ENCODE results near the gene EFCAB6.

Gene EFCAB6

DNA sequence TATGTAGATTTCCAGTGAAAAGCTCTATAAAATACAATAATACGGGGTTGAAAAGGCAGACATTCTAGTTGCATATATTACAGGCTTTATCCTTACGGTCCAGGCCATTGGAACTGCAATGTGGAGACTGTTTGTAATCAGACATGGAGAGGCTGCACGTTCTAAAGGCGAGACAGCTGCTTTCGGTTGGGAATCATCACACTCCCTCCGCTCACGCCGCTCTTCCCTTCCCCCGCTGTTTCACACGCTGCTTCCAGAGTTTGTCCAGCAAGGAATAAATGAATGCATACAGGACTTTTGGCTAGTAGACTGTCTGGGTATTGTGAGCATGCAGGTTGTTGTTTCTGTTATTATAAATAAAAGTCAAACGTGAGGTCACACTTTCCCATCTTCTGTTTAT lies 13.5 kb upstream of the EFCAB6 start:
- peaks cover 2% of the 10 kb centered on the region for H3K79me1 ChIP-seq (ENCODE audit: low read depth, low read length)
- H3K9me3 ChIP-seq (replicated peaks in 1 of 2; ENCODE audit: control insufficient read depth in 2 of 2, insufficient read depth in 1 of 2, low read depth in 1 of 2, low read length in 2 of 2): peaks cover 0 to 7% of the 10 kb centered on the region in 2 donors
- WGBS, 2 donors (ENCODE audit: extremely low coverage in 2 of 2, insufficient read length in 2 of 2, insufficient replicate concordance in 1 of 2): no CpG with 5 or more reads among the region's 11 CpGs
- no peak for DNase-seq (ENCODE audit: low spot score)
- H3K27me3 ChIP-seq (ENCODE audit: control insufficient read depth in 3 of 3, insufficient read depth in 3 of 3, low read depth in 1 of 3, low read length in 3 of 3): no peaks in the 10 kb centered on the region
- no peak overlapping the region for H3K9ac ChIP-seq (ENCODE audit: low read depth, low read length, poor library complexity)
- H3K4me3 ChIP-seq (ENCODE audit: low read length in 2 of 2): no peak overlapping the region
- no peak overlapping the region for H4K91ac ChIP-seq (ENCODE audit: low read depth, low read length, poor library complexity)
- no peak overlapping the region for H2AFZ ChIP-seq (ENCODE audit: low read length)
- H2BK12ac ChIP-seq (ENCODE audit: low read length): no peak overlapping the region
- H3K27ac ChIP-seq (replicated peaks; ENCODE audit: low read length): no peak overlapping the region
- H3K4me2 ChIP-seq (ENCODE audit: insufficient read depth, low read length, poor library complexity, severe bottlenecking): no peak overlapping the region
- peaks cover 19 to 20% of the 10 kb centered on the region in 2 donors for H3K4me1 ChIP-seq (ENCODE audit: control insufficient read depth in 2 of 2, insufficient read depth in 1 of 2, low read depth in 1 of 2, low read length in 2 of 2)
- H2BK120ac ChIP-seq (ENCODE audit: low read depth, low read length): no peak overlapping the region
- no peak overlapping the region for H3K14ac ChIP-seq (ENCODE audit: low read length)
- H3K36me3 ChIP-seq (replicated peaks in 1 of 2; ENCODE audit: control insufficient read depth in 2 of 2, insufficient read depth in 2 of 2, low read length in 2 of 2): peaks cover 2 to 44% of the 10 kb centered on the region in 2 donors
- H3K18ac ChIP-seq (ENCODE audit: low read length): no peak overlapping the region
- no peak overlapping the region for H4K8ac ChIP-seq (ENCODE audit: low read depth, low read length)
- no peak overlapping the region for H2BK15ac ChIP-seq (ENCODE audit: low read length)
- H3K4ac ChIP-seq (ENCODE audit: low read length): no peak overlapping the region
- H2BK5ac ChIP-seq (ENCODE audit: low read length): no peak overlapping the region
- H2AK5ac ChIP-seq (ENCODE audit: low read depth, low read length): no peak overlapping the region
- H3K23ac ChIP-seq (ENCODE audit: low read depth, low read length, poor library complexity): no peak overlapping the region

DNA sequence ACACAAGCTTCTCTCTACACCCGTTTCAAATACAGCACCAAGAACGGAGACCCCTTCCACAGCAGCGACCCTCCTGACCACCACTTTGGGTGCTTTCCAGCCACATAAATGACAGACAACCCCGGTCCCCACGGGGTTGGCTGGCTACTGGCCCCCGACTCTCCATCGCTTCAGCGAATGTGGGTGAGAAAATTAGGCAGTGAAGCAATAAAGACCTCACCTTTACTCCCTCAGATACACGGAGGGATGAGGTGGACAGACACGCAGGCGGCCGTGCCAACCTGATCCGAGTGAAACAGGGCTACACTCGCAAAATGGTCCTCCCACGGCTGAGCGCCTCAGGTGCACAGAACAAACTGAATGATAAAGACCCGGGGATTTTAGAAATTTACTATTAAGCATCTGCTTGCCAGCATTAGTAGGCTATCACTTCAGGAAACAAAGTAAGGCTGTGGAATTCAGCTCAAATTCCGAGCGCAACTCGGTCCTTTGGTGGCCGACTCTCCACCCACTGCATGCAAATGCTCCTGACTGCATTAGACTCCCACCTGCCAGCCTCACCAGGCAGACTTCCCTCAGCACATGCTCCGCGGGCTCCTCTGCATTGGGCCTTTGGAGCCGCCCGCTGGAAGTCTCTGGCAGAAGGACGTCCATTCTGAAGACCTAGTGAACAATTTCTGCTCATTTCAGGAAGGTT lies 12.8 kb upstream of the EFCAB6 start:
- peaks cover 0 to 9% of the 10 kb centered on the region in 2 donors for H3K9me3 ChIP-seq (replicated peaks in 1 of 2; ENCODE audit: control insufficient read depth in 2 of 2, insufficient read depth in 1 of 2, low read depth in 1 of 2, low read length in 2 of 2)
- H3K14ac ChIP-seq (ENCODE audit: low read length): no peak overlapping the region
- no peak overlapping the region for H3K23ac ChIP-seq (ENCODE audit: low read depth, low read length, poor library complexity)
- H3K27me3 ChIP-seq (ENCODE audit: control insufficient read depth in 3 of 3, insufficient read depth in 3 of 3, low read depth in 1 of 3, low read length in 3 of 3): no peaks in the 10 kb centered on the region
- peaks cover 20% of the 10 kb centered on the region in 2 donors for H3K4me1 ChIP-seq (ENCODE audit: control insufficient read depth in 2 of 2, insufficient read depth in 1 of 2, low read depth in 1 of 2, low read length in 2 of 2)
- H2AK5ac ChIP-seq (ENCODE audit: low read depth, low read length): peak overlapping the region; percentile 24
- no peak overlapping the region for H3K9ac ChIP-seq (ENCODE audit: low read depth, low read length, poor library complexity)
- H2BK12ac ChIP-seq (ENCODE audit: low read length): no peak overlapping the region
- no peak overlapping the region for H2BK15ac ChIP-seq (ENCODE audit: low read length)
- DNase-seq (ENCODE audit: low spot score): no peak
- no peak overlapping the region for H4K8ac ChIP-seq (ENCODE audit: low read depth, low read length)
- peak overlapping the region; percentile 35 for H3K18ac ChIP-seq (ENCODE audit: low read length)
- no peak overlapping the region for H3K4me3 ChIP-seq (ENCODE audit: low read length in 2 of 2)
- peaks cover 2 to 36% of the 10 kb centered on the region in 2 donors for H3K36me3 ChIP-seq (replicated peaks in 1 of 2; ENCODE audit: control insufficient read depth in 2 of 2, insufficient read depth in 2 of 2, low read length in 2 of 2)
- H3K79me1 ChIP-seq (ENCODE audit: low read depth, low read length): peaks cover 2% of the 10 kb centered on the region
- no peak overlapping the region for H4K91ac ChIP-seq (ENCODE audit: low read depth, low read length, poor library complexity)
- no peak overlapping the region for H3K4ac ChIP-seq (ENCODE audit: low read length)
- H2BK5ac ChIP-seq (ENCODE audit: low read length): no peak overlapping the region
- H2BK120ac ChIP-seq (ENCODE audit: low read depth, low read length): no peak overlapping the region
- no peak overlapping the region for H3K27ac ChIP-seq (replicated peaks; ENCODE audit: low read length)
- no CpG with 5 or more reads among the region's 26 CpGs for WGBS, 2 donors (ENCODE audit: extremely low coverage in 2 of 2, insufficient read length in 2 of 2, insufficient replicate concordance in 1 of 2)
- peak overlapping the region; percentile 22 for H3K4me2 ChIP-seq (ENCODE audit: insufficient read depth, low read length, poor library complexity, severe bottlenecking)
- H2AFZ ChIP-seq (ENCODE audit: low read length): no peak overlapping the region

DNA sequence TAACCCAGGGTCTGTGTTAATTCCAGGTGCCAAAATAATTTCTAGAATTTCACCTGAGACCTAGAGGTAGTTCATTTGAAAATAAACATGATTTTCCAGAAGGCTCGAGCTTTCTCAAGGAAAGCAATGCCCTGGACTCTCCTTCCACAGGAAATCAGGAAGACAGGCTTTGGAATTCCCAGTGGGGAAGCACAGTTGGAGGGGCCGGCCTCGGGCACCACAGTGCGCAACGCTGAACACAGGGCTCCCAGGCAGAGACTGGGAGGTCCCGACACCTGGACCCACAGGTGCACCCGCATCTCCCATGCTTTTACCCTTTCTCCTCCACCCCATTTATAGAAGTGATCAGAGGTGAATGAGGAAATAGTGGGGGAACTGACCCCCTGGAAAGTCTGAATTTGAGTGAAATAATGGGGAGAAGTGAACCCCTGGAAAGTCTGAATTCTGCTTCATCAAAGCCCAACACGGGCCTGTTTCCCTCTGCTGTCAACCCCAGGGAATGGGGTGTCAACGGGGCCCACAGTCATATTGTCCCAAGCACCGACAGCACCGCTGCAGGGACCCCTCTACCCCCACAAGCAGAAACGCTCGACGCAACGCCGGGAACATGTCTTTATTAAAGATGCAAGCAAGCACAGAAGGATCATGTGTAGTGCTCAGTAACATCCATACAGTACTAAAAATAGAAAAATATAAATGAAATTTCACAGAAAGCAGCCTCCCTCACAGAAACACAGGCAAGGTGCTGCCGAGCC lies 12.0 kb upstream of the EFCAB6 start:
- H3K18ac ChIP-seq (ENCODE audit: low read length): peak overlapping the region; percentile 67
- WGBS, 2 donors (ENCODE audit: extremely low coverage in 2 of 2, insufficient read length in 2 of 2, insufficient replicate concordance in 1 of 2): no CpG with 5 or more reads among the region's 17 CpGs
- H3K4me2 ChIP-seq (ENCODE audit: insufficient read depth, low read length, poor library complexity, severe bottlenecking): no peak overlapping the region

DNA sequence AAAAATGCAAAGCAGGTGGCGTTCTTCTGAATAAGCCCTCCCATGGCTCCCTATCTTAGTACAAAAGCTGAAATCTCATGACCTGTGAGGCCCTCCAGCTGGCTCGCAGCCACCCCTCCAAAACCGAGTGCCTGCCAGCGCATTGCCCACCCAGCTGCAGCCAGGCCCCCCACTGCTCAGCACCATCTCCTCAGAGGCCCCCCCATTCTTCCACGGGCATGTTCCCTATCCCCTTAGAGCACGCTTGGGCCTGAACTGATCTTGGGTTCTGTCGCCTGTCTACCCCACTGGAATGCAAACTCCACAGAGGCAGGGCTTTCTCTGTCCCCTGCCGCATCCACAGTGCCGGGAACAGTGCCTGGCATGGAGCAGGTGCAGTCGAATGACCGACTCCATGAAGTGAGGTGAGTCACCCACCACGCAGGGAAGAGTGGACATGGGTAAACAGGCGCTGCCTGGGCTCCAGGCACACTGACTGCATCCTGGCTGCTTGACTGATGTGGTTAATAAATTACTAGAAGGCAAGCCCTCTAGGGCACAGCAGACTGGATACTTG lies 11.3 kb upstream of the EFCAB6 start:
- WGBS, 2 donors (ENCODE audit: extremely low coverage in 2 of 2, insufficient read length in 2 of 2, insufficient replicate concordance in 1 of 2): no CpG with 5 or more reads among the region's 13 CpGs
- H3K27me3 ChIP-seq (ENCODE audit: control insufficient read depth in 3 of 3, insufficient read depth in 3 of 3, low read depth in 1 of 3, low read length in 3 of 3): no peaks in the 10 kb centered on the region
- H2AFZ ChIP-seq (ENCODE audit: low read length): no peak overlapping the region
- no peak overlapping the region for H2BK5ac ChIP-seq (ENCODE audit: low read length)
- peak overlapping the region; percentile 52 for H3K18ac ChIP-seq (ENCODE audit: low read length)
- H3K14ac ChIP-seq (ENCODE audit: low read length): peak overlapping the region; percentile 86
- no peak overlapping the region for H3K9ac ChIP-seq (ENCODE audit: low read depth, low read length, poor library complexity)
- H3K4me3 ChIP-seq (ENCODE audit: low read length in 2 of 2): no peak overlapping the region
- peaks cover 2% of the 10 kb centered on the region for H3K79me1 ChIP-seq (ENCODE audit: low read depth, low read length)
- no peak overlapping the region for H2BK12ac ChIP-seq (ENCODE audit: low read length)
- H3K9me3 ChIP-seq (replicated peaks in 1 of 2; ENCODE audit: control insufficient read depth in 2 of 2, insufficient read depth in 1 of 2, low read depth in 1 of 2, low read length in 2 of 2): peaks cover 0 to 9% of the 10 kb centered on the region in 2 donors
- H4K91ac ChIP-seq (ENCODE audit: low read depth, low read length, poor library complexity): no peak overlapping the region
- no peak overlapping the region for H3K27ac ChIP-seq (replicated peaks; ENCODE audit: low read length)
- no peak overlapping the region for H4K8ac ChIP-seq (ENCODE audit: low read depth, low read length)
- peaks cover 2 to 26% of the 10 kb centered on the region in 2 donors for H3K36me3 ChIP-seq (replicated peaks in 1 of 2; ENCODE audit: control insufficient read depth in 2 of 2, insufficient read depth in 2 of 2, low read length in 2 of 2)
- no peak overlapping the region for H3K4me2 ChIP-seq (ENCODE audit: insufficient read depth, low read length, poor library complexity, severe bottlenecking)
- no peak overlapping the region for H3K4ac ChIP-seq (ENCODE audit: low read length)
- DNase-seq (ENCODE audit: low spot score): no peak
- H3K23ac ChIP-seq (ENCODE audit: low read depth, low read length, poor library complexity): no peak overlapping the region
- peaks cover 14 to 20% of the 10 kb centered on the region in 2 donors for H3K4me1 ChIP-seq (ENCODE audit: control insufficient read depth in 2 of 2, insufficient read depth in 1 of 2, low read depth in 1 of 2, low read length in 2 of 2)
- peak overlapping the region; percentile 37 for H2AK5ac ChIP-seq (ENCODE audit: low read depth, low read length)
- peak overlapping the region; percentile 3 for H2BK15ac ChIP-seq (ENCODE audit: low read length)
- no peak overlapping the region for H2BK120ac ChIP-seq (ENCODE audit: low read depth, low read length)

More for the DNA sequence above, 12.0 kb upstream of the EFCAB6 start:
- Histone ChIP-seq H3K14ac (ENCODE audit: low read length) (no peak overlapping the region), H4K91ac (ENCODE audit: low read depth, low read length, poor library complexity) (no peak overlapping the region), H3K4me3 (ENCODE audit: low read length in 2 of 2) (no peak overlapping the region), H2BK5ac (ENCODE audit: low read length) (no peak overlapping the region), H3K4ac (ENCODE audit: low read length) (no peak overlapping the region), H3K79me1 (ENCODE audit: low read depth, low read length) (peaks cover 2% of the 10 kb centered on the region), H2BK12ac (ENCODE audit: low read length) (no peak overlapping the region), H4K8ac (ENCODE audit: low read depth, low read length) (no peak overlapping the region), H2BK120ac (ENCODE audit: low read depth, low read length) (no peak overlapping the region), H2BK15ac (ENCODE audit: low read length) (no peak overlapping the region), H3K27me3 (ENCODE audit: control insufficient read depth in 3 of 3, insufficient read depth in 3 of 3, low read depth in 1 of 3, low read length in 3 of 3) (no peaks in the 10 kb centered on the region), H3K4me1 (ENCODE audit: control insufficient read depth in 2 of 2, insufficient read depth in 1 of 2, low read depth in 1 of 2, low read length in 2 of 2) (peaks cover 20% of the 10 kb centered on the region in 2 donors), H2AK5ac (ENCODE audit: low read depth, low read length) (no peak overlapping the region), H3K9ac (ENCODE audit: low read depth, low read length, poor library complexity) (no peak overlapping the region), H3K36me3 (replicated peaks in 1 of 2; ENCODE audit: control insufficient read depth in 2 of 2, insufficient read depth in 2 of 2, low read length in 2 of 2) (peaks cover 2 to 32% of the 10 kb centered on the region in 2 donors), H3K27ac (replicated peaks; ENCODE audit: low read length) (no peak overlapping the region), H3K9me3 (replicated peaks in 1 of 2; ENCODE audit: control insufficient read depth in 2 of 2, insufficient read depth in 1 of 2, low read depth in 1 of 2, low read length in 2 of 2) (peaks cover 0 to 9% of the 10 kb centered on the region in 2 donors), H3K23ac (ENCODE audit: low read depth, low read length, poor library complexity) (no peak overlapping the region), H2AFZ (ENCODE audit: low read length) (no peak overlapping the region)
- DNase-seq (ENCODE audit: low spot score): no peak

Measured in neuronal stem cell (in vitro differentiated cells).